ENCODE results near the gene CTTNBP2.

Gene CTTNBP2

GRCh38 chr7:117683430-117684175 lies 189.6 kb downstream of the CTTNBP2 start:
- no peak for DNase-seq
- no peak for TF ChIP-seq CTCF (IDR thresholded peaks at IDR 0.05; ENCODE audit: low read depth, low read length, missing control alignments)
- H3K36me3 ChIP-seq (replicated peaks), result no peaks in the 10 kb centered on the region
- H3K27ac ChIP-seq, result no peak overlapping the region
- no peak overlapping the region for H3K4me3 ChIP-seq (ENCODE audit: low read depth, low read length)
- H3K27me3 ChIP-seq (replicated peaks), result no peaks in the 10 kb centered on the region
- in situ Hi-C loops (cut with HindIII; ENCODE audit: low pct_ligation_motif_present, low sequenced_read_pairs), result no loop called here

- Histone ChIP-seq H3K27ac (no peak overlapping the region), H3K36me3 (replicated peaks) (no peaks in the 10 kb centered on the region), H3K27me3 (replicated peaks) (no peaks in the 10 kb centered on the region), H3K4me3 (ENCODE audit: low read depth, low read length) (no peak overlapping the region)
- no peak for TF ChIP-seq CTCF (IDR thresholded peaks at IDR 0.05; ENCODE audit: low read depth, low read length, missing control alignments)
- no peak for DNase-seq
- in situ Hi-C loops (cut with HindIII; ENCODE audit: low pct_ligation_motif_present, low sequenced_read_pairs), result no loop called here
Measured at GRCh38 chr7:117682681-117683385, 190.4 kb downstream of the CTTNBP2 start.

- no peaks in the 10 kb centered on the region for H3K36me3 ChIP-seq (replicated peaks)
- TF ChIP-seq CTCF (IDR thresholded peaks at IDR 0.05; ENCODE audit: low read depth, low read length, missing control alignments), result no peak
- H3K4me3 ChIP-seq (ENCODE audit: low read depth, low read length), result no peak overlapping the region
- H3K27ac ChIP-seq, result no peak overlapping the region
- no peak for DNase-seq
- in situ Hi-C loops (cut with HindIII; ENCODE audit: low pct_ligation_motif_present, low sequenced_read_pairs), result no loop called here
- no peaks in the 10 kb centered on the region for H3K27me3 ChIP-seq (replicated peaks)
Measured at GRCh38 chr7:117679120-117679519, 194.1 kb downstream of the CTTNBP2 start.

GRCh38 chr7:117675497-117676435 lies 197.5 kb downstream of the CTTNBP2 start:
- Histone ChIP-seq H3K27me3 (replicated peaks) (no peaks in the 10 kb centered on the region), H3K27ac (no peak overlapping the region), H3K4me3 (ENCODE audit: low read depth, low read length) (no peak overlapping the region), H3K36me3 (replicated peaks) (no peaks in the 10 kb centered on the region)
- no peak for DNase-seq
- in situ Hi-C loops (cut with HindIII; ENCODE audit: low pct_ligation_motif_present, low sequenced_read_pairs), result no loop called here
- TF ChIP-seq CTCF (IDR thresholded peaks at IDR 0.05; ENCODE audit: low read depth, low read length, missing control alignments), result no peak

- Histone ChIP-seq H3K4me3 (ENCODE audit: low read depth, low read length) (no peak overlapping the region), H3K36me3 (replicated peaks) (no peaks in the 10 kb centered on the region), H3K27ac (no peak overlapping the region), H3K27me3 (replicated peaks) (no peaks in the 10 kb centered on the region)
- in situ Hi-C loops (cut with HindIII; ENCODE audit: low pct_ligation_motif_present, low sequenced_read_pairs), result no loop called here
- DNase-seq, result no peak
- TF ChIP-seq CTCF (IDR thresholded peaks at IDR 0.05; ENCODE audit: low read depth, low read length, missing control alignments), result no peak
Measured at GRCh38 chr7:117674617-117675016, 198.6 kb downstream of the CTTNBP2 start.

All from brain microvascular endothelial cell (primary cell).